ES-I3 (cell line): Measurements from ENCODE around the gene ITPR1.
"Not testable (repeated sequence)": the region's sequence is repeated elsewhere in the genome, so short reads cannot be mapped to it uniquely, and the experiment has no call there.

ENCODE experiments used
- H3K36me3 ChIP-seq: 2 replicates; pipeline ENCODE4 v1.6.1; 2013; ENCODE audit warnings: mild to moderate bottlenecking, low read length, control low read depth, moderate library complexity; ENCODE audit not compliant: insufficient read depth
- H3K4me1 ChIP-seq: 2 replicates; pipeline ENCODE4 v1.6.1; 2013; ENCODE audit warnings: mild to moderate bottlenecking, control low read depth, low read length; ENCODE audit not compliant: insufficient read depth
- H3K9ac ChIP-seq: 2 replicates; pipeline ENCODE4 v1.6.1; 2013; ENCODE audit warnings: low read depth, mild to moderate bottlenecking, low read length, moderate library complexity
- H3K9me3 ChIP-seq: 2 replicates; pipeline ENCODE4 v1.6.1; 2013; ENCODE audit warnings: mild to moderate bottlenecking, low read length, moderate library complexity; ENCODE audit not compliant: control insufficient read depth, insufficient read depth

The ITPR1 gene

DNA sequence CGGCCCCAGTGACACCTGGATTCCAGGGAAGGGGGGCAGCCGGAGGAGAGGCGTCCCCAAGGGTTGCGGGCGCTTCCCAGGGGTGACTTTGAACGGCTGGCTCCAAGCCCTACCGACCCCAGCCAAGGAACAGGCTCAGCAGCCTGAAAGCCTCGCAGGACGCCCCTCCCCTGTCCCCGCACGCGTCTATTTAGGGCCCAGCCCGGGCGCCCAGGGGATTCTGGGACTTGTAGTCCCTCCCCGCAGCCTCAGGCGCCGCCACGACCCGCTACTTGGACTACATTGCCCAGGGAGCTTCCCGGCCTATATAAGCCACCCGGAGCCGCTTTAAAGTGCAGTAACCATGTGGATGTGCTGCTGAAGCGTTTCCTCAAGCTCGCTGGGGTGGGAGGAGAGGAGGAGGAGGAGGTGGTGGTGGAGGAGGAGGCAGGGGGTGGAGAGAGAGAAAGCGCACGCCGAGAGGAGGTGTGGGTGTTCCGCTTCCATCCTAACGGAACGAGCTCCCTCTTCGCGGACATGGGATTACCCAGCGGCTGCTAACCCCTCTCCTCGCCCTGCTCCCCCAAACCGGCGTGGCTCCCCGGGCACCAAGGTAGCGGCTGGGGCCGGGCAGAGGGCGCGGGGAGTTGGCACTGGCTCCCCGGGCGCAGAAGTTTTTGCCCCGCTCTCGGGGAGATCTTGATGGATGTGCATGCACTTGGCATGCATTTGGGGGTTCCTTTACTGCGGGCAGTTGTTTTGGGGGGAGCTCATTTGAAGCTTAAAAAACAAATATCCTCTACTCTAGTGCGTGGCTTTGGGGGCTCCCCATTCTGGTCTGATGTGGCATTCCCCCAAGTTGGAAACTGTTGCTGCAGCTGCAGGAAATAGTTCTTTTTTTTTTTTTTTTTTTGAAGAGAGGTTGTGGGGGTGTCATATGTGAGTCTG lies at the start of gene ITPR1:
TSS of gene ITPR1 (plus strand) at position 335 of the 927 bp plus-strand sequence. CDS start 23,144 bp downstream, outside the sequence.
- Histone ChIP-seq H3K9me3 (no peaks in the 10 kb centered on the region), H3K4me1 (no peaks in the 10 kb centered on the region), H3K9ac (peak within 1 kb of the TSS; percentile 89), H3K36me3 (no peaks in the 10 kb centered on the region)

DNA sequence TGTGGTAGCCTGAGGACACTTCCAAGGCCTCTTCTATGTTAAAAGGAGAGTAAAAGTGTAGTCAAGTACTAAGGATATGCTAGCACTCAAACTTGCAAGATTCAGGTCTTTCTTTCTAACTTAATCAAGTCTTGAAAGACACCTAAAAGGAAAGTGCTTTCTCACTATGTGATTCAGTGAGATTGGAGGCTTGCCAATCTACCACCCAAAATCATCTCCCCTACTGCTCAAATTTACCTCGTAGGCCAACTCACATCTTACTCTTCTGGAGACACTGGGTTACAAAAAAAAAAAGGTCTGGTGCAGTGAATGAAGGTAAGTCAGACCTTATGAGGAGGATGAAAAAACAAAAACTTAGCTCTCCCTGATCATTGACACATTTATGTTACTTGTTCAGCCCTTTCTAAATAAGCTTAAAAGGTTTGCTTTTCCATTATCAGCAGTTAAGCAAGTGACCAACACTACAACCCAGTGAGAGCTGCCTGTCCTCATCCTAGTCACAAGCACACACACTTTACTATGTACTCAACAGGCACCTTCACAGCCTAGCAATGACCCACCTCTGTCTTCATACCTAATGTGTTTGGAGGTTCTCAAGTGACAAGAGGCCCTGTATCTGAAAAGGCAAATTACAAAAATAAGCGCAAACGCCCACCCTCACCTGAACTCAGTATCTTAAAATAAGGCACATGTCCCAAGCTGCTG lies 45.7 kb upstream of the ITPR1 start:
- peaks cover 12% of the 10 kb centered on the region; the same call in 1 of the 2 replicates for H3K4me1 ChIP-seq
- H3K36me3 ChIP-seq: no peaks in the 10 kb centered on the region
- no peak overlapping the region for H3K9ac ChIP-seq
- H3K9me3 ChIP-seq: no peaks in the 10 kb centered on the region

- H3K9ac ChIP-seq: no peak overlapping the region
- H3K4me1 ChIP-seq: peaks cover 12% of the 10 kb centered on the region; the same call in 1 of the 2 replicates
- H3K36me3 ChIP-seq: no peaks in the 10 kb centered on the region
- H3K9me3 ChIP-seq: no peaks in the 10 kb centered on the region
Observed at GRCh38 chr3:4448187-4448586, 45.0 kb upstream of the ITPR1 start.

- peaks cover 12% of the 10 kb centered on the region; the same call in 1 of the 2 replicates for H3K4me1 ChIP-seq
Observed at GRCh38 chr3:4449043-4449805, 43.9 kb upstream of the ITPR1 start.

GRCh38 chr3:4454142-4454541 lies 39.0 kb upstream of the ITPR1 start:
- no peak overlapping the region for H3K9ac ChIP-seq
- no peaks in the 10 kb centered on the region for H3K4me1 ChIP-seq
- H3K36me3 ChIP-seq: no peaks in the 10 kb centered on the region
- H3K9me3 ChIP-seq: no peaks in the 10 kb centered on the region

More at GRCh38 chr3:4449043-4449805, 43.9 kb upstream of the ITPR1 start:
- no peaks in the 10 kb centered on the region for H3K9me3 ChIP-seq
- no peak overlapping the region for H3K9ac ChIP-seq
- H3K36me3 ChIP-seq: no peaks in the 10 kb centered on the region

- H3K36me3 ChIP-seq, H3K9me3 ChIP-seq: not testable (repeated sequence)
Observed at GRCh38 chr3:4456780-4457179, 36.4 kb upstream of the ITPR1 start.

DNA sequence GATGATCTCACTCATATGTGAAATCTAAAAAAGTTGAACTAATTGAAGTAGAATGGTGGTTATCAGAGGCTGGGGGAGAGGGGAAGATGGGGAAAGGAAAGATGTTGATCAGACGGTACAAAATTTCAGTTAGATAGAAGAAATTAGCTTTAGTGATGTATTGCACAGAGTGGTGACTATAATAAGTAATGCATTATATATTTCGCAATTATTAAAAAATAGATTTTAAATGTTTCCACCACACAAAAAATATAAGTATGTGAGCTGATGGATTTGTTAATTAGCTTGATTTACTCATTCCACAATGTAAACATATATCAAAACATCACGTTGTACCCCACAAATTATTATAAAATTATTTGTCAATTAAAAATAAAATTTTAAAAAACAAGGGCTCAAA lies 34.2 kb upstream of the ITPR1 start:
- Histone ChIP-seq H3K9me3 (no peaks in the 10 kb centered on the region), H3K4me1 (no peaks in the 10 kb centered on the region), H3K36me3 (no peaks in the 10 kb centered on the region), H3K9ac (no peak overlapping the region)

More at GRCh38 chr3:4456780-4457179, 36.4 kb upstream of the ITPR1 start:
- H3K9ac ChIP-seq, H3K4me1 ChIP-seq: not testable (repeated sequence)

DNA sequence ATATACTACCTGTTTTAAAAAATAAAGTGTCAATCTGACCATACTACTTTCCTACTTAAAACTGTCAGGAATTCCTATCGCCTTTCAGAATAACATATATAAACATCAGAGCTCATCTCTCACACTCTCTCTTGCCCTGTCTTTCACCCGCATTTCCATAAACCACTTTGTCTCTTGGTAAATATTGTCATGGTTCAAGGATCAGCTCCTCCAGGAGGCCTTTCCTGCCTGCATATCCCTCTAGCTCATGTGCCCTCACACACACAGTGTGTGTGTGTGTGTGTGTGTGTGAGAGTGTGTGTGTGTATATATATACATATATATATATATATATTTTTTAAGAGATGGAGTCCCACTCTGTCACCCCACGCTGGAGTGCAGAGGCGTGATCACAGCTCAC lies 32.8 kb upstream of the ITPR1 start:
- H3K4me1 ChIP-seq: no peaks in the 10 kb centered on the region
- no peak overlapping the region for H3K9ac ChIP-seq
- H3K9me3 ChIP-seq: no peaks in the 10 kb centered on the region
- H3K36me3 ChIP-seq: no peaks in the 10 kb centered on the region

DNA sequence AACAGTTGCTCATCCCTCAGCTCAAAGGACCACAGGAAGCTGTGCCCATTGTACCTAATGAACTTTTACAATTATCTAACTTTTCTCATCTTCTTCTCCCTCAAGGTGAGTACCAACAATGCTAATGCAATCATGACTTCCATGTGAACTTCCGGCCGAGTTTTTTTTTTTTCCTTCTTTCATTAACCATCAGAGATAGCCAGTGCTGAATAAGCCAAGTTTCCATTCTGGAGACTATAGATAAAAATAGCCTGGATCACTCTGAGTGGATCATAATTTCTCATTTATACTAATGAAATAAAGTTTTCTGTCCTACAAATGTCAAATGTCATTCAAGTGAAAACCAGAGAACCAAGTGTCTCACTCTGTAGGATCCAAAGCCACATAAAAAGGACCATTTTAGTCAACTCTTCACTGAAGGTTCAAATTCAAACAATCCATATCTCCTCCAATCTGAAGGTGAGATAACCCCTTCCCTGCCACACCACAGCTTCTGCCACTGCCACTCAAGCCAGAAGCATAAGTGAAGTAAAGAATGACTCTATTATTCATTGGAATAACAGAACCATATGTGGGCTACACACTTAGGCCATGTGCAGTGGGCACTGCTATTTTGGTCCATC lies 31.6 kb upstream of the ITPR1 start:
- Histone ChIP-seq H3K36me3 (no peaks in the 10 kb centered on the region), H3K9ac (no peak overlapping the region), H3K9me3 (no peaks in the 10 kb centered on the region), H3K4me1 (no peaks in the 10 kb centered on the region)

- no peaks in the 10 kb centered on the region for H3K36me3 ChIP-seq
- H3K9me3 ChIP-seq: no peaks in the 10 kb centered on the region
- H3K4me1 ChIP-seq: no peaks in the 10 kb centered on the region
- no peak overlapping the region for H3K9ac ChIP-seq
Observed at GRCh38 chr3:4462369-4463040, 30.6 kb upstream of the ITPR1 start.

DNA sequence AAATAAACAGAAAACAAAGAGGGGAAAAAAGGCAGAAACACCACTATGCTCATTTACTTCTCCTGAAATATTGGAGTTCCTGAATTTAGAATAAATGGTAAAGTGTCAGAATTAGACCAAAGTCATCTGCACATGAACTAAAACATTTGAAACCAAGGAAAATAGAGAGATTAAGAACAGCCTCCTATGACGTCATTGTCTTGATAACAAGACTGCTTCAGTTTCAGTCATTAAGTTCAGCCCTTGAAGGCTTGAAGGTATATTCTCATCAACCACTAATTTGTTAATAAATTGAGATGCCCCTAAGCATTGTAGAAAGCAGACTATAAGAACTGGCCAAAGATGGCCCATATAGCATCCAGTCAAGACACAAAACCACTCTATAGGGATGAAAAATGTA lies 28.6 kb upstream of the ITPR1 start:
- H3K36me3 ChIP-seq: no peaks in the 10 kb centered on the region
- H3K9ac ChIP-seq: no peak overlapping the region
- no peaks in the 10 kb centered on the region for H3K9me3 ChIP-seq
- H3K4me1 ChIP-seq: no peaks in the 10 kb centered on the region

- no peaks in the 10 kb centered on the region for H3K36me3 ChIP-seq
- no peaks in the 10 kb centered on the region for H3K9me3 ChIP-seq
- H3K9ac ChIP-seq: peak within 1 kb of the TSS; percentile 73
- no peaks in the 10 kb centered on the region for H3K4me1 ChIP-seq
Observed at GRCh38 chr3:4466741-4467521, 26.2 kb upstream of the ITPR1 start, which contains the start of gene SUMF1. Gene SUMF1, minus strand, starts transcription at chr3:4467269. Its CDS starts 24 bp downstream, at chr3:4467245.

- Histone ChIP-seq H3K9me3 (no peaks in the 10 kb centered on the region), H3K4me1 (no peaks in the 10 kb centered on the region), H3K9ac (peak overlapping the region; percentile 73), H3K36me3 (no peaks in the 10 kb centered on the region)
Observed at GRCh38 chr3:4467522-4467867, 25.7 kb upstream of the ITPR1 start.
